SK-N-SH treated with all-trans-retinoic acid at 6 μM for 48 hours (cell line): Measurements from ENCODE around the gene RSF1.

Experiments used
- ATAC-seq: fragments of 200-7000 bp; cut with Tn5 transposase; 3 replicates; pipeline ENCODE4 v1.9.1; 2020; ENCODE audit warnings: mild to moderate bottlenecking, moderate library complexity
- ARNTL ChIP-seq: fragments of 450-650 bp; formaldehyde crosslinking; IDR thresholded peaks from 2 replicates; pipeline ENCODE4 v1.5.0; 2020; ENCODE audit warnings: low read depth, mild to moderate bottlenecking, moderate library complexity, borderline replicate concordance
- BACH2 ChIP-seq: fragments of 250-450 bp; sonication (Bioruptor Pico); IDR thresholded peaks from 2 replicates; pipeline ENCODE4 v1.9.0; 2021; ENCODE audit warnings: mild to moderate bottlenecking, borderline replicate concordance
- CSDC2 ChIP-seq: fragments of 250-450 bp; sonication (Bioruptor Pico); IDR thresholded peaks from 2 replicates; pipeline ENCODE4 v1.5.0; 2020; ENCODE audit warnings: mild to moderate bottlenecking, moderate library complexity
- CSRNP3 ChIP-seq: fragments of 250-450 bp; sonication (Bioruptor Pico); IDR thresholded peaks from 2 replicates; pipeline ENCODE4 v1.5.1; 2021; ENCODE audit warnings: mild to moderate bottlenecking, moderate library complexity
- GLIS3 ChIP-seq: fragments of 250-450 bp; sonication (Bioruptor Pico); IDR thresholded peaks from 2 replicates; pipeline ENCODE4 v1.5.0; 2020; ENCODE audit warnings: mild to moderate bottlenecking, moderate library complexity
- ISL1 ChIP-seq: fragments of 250-450 bp; sonication (Bioruptor Pico); IDR thresholded peaks from 2 replicates; pipeline ENCODE4 v2.1.2; 2022; ENCODE audit warnings: mild to moderate bottlenecking, moderate library complexity
- OSR1 ChIP-seq: fragments of 250-450 bp; sonication (Bioruptor Pico); IDR thresholded peaks from 2 replicates; pipeline ENCODE4 v1.8.0; 2022; ENCODE audit warnings: moderate library complexity, mild to moderate bottlenecking, inconsistent platforms
- PATZ1 ChIP-seq: fragments of 250-450 bp; sonication (Bioruptor Pico); IDR thresholded peaks from 2 replicates; pipeline ENCODE4 v1.8.0; 2020; ENCODE audit warnings: mild to moderate bottlenecking, moderate library complexity, borderline replicate concordance
- POU6F1 ChIP-seq: fragments of 250-450 bp; sonication (Bioruptor Pico); IDR thresholded peaks from 2 replicates; pipeline ENCODE4 v1.8.0; 2021; ENCODE audit warnings: low read depth, mild to moderate bottlenecking, moderate library complexity, borderline replicate concordance
- PPARA ChIP-seq: fragments of 250-450 bp; sonication (Bioruptor Pico); IDR thresholded peaks from 2 replicates; pipeline ENCODE4 v1.5.0; 2020; ENCODE audit warnings: mild to moderate bottlenecking, borderline replicate concordance
- SNAI2 ChIP-seq: fragments of 250-450 bp; sonication (Bioruptor Pico); IDR thresholded peaks from 2 replicates; pipeline ENCODE4 v1.5.0; 2020; ENCODE audit warnings: mild to moderate bottlenecking, moderate library complexity
- TCF4 ChIP-seq: fragments of 250-450 bp; sonication (Bioruptor Pico); IDR thresholded peaks from 2 replicates; pipeline ENCODE4 v1.8.0; 2021; ENCODE audit warnings: mild to moderate bottlenecking, moderate library complexity, borderline replicate concordance
- TOX ChIP-seq: fragments of 250-450 bp; sonication (Bioruptor Pico); IDR thresholded peaks from 2 replicates; pipeline ENCODE4 v1.8.0; 2021; ENCODE audit warnings: mild to moderate bottlenecking, moderate library complexity, borderline replicate concordance
- TSHZ2 ChIP-seq: fragments of 250-450 bp; sonication (Bioruptor Pico); IDR thresholded peaks from 2 replicates; pipeline ENCODE4 v1.5.0; 2020; ENCODE audit warnings: mild to moderate bottlenecking, moderate library complexity
- ZFP3 ChIP-seq: fragments of 250-450 bp; sonication (Bioruptor Pico); IDR thresholded peaks from 2 replicates; pipeline ENCODE4 v1.5.0; 2020; ENCODE audit warnings: mild to moderate bottlenecking, moderate library complexity
- ZFP30 ChIP-seq: fragments of 450-650 bp; formaldehyde crosslinking; IDR thresholded peaks from 2 replicates; pipeline ENCODE4 v1.5.0; 2022; ENCODE audit warnings: mild to moderate bottlenecking, moderate library complexity
- ZNF565 ChIP-seq: fragments of 450-650 bp; formaldehyde crosslinking; conservative IDR thresholded peaks from 2 replicates; pipeline ENCODE4 v1.5.0; 2020; ENCODE audit warnings: low read depth, mild to moderate bottlenecking, moderate library complexity
- ZNF70 ChIP-seq: fragments of 450-650 bp; formaldehyde crosslinking; IDR thresholded peaks from 2 replicates; pipeline ENCODE4 v1.5.0; 2020; ENCODE audit warnings: mild to moderate bottlenecking, moderate library complexity
- ZNF8 ChIP-seq: fragments of 450-650 bp; formaldehyde crosslinking; IDR thresholded peaks from 2 replicates; pipeline ENCODE4 v1.5.0; 2020; ENCODE audit warnings: mild to moderate bottlenecking, moderate library complexity
- TF ChIP-seq, protein P1 (sequence below): fragments of 250-450 bp; sonication (Bioruptor Pico); IDR thresholded peaks from 2 replicates; pipeline ENCODE4 v1.5.1; 2020; ENCODE audit warnings: low read depth, mild to moderate bottlenecking, moderate library complexity

The RSF1 gene

DNA sequence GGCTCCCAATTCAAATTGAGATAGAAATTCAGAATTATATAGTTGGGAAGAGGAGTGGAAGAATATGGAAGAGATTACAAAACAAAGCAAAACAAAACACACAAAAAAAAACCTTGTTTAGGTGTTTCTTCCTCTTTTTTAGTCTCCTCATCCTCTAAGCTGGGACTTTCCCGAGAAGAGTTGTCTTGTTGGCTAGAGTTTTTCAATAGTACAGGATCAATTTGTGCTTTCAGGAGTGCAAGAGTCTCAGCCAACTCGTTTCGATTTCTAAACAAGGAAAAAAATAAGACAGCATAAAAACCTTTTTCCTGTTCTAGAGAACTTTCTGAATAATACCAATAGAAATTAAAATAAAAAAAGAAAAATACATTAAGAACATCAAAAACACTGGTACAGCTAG lies 95.1 kb downstream of the RSF1 start (continued):
- TF ChIP-seq PATZ1 (CRISPR knock-in tag): no peak
- TF ChIP-seq TCF4: no peak

DNA sequence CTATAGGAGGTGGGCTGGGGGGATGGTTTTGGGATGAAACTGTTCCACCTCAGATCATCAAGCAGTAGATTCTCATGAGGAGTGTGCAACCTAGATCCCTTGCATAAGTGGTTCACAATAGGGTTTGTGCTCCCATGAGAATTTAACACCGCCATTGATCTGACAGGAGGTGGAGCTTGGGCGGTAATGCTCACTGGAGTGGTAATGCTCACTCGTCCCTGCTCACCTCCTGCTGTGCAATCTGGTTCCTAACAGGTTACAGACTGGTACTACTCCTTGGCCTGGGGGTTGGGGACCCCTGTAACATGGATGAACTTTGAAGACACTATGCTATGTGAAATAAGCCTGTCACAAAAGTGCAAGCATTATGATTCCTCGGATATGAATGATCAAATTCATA lies 95.9 kb downstream of the RSF1 start:
- TF ChIP-seq TOX (CRISPR knock-in tag) (no peak), TSHZ2 (CRISPR knock-in tag) (no peak), PATZ1 (CRISPR knock-in tag) (no peak), GLIS3 (no peak), CSDC2 (CRISPR knock-in tag) (no peak)
- TF ChIP-seq, all 23 proteins: peak for 0

GRCh38 chr11:77723024-77723423 lies 97.5 kb downstream of the RSF1 start:
- no peak for ATAC-seq
- no peak for TF ChIP-seq POU6F1
- TF ChIP-seq ZNF70: no peak
- TF ChIP-seq CSRNP3 (CRISPR knock-in tag): no peak
- TF ChIP-seq, protein P1, sequence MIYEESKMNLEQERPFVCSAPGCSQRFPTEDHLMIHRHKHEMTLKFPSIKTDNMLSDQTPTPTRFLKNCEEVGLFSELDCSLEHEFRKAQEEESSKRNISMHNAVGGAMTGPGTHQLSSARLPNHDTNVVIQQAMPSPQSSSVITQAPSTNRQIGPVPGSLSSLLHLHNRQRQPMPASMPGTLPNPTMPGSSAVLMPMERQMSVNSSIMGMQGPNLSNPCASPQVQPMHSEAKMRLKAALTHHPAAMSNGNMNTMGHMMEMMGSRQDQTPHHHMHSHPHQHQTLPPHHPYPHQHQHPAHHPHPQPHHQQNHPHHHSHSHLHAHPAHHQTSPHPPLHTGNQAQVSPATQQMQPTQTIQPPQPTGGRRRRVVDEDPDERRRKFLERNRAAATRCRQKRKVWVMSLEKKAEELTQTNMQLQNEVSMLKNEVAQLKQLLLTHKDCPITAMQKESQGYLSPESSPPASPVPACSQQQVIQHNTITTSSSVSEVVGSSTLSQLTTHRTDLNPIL: no peak
- no peak for TF ChIP-seq OSR1 (CRISPR knock-in tag)
- TF ChIP-seq PATZ1 (CRISPR knock-in tag): no peak
- no peak for TF ChIP-seq ARNTL (CRISPR knock-in tag)
- no peak for TF ChIP-seq ZNF565 (CRISPR knock-in tag)
- TF ChIP-seq ZFP30 (CRISPR knock-in tag): no peak
- no peak for TF ChIP-seq GLIS3
- no peak for TF ChIP-seq TCF4
- TF ChIP-seq PPARA: no peak
- no peak for TF ChIP-seq SNAI2 (CRISPR knock-in tag)
- TF ChIP-seq TOX (CRISPR knock-in tag): no peak
- TF ChIP-seq CSDC2 (CRISPR knock-in tag): no peak
- no peak for TF ChIP-seq ZNF8
- no peak for TF ChIP-seq ISL1 (CRISPR knock-in tag)
- TF ChIP-seq BACH2 (CRISPR knock-in tag): no peak
- TF ChIP-seq ZFP3 (CRISPR knock-in tag): no peak

More for the DNA sequence above, 95.9 kb downstream of the RSF1 start:
- no peak for ATAC-seq
